Measurements from ENCODE around the gene VPS33B.
A peak's percentile ranks its signal among the peaks of the same experiment; 100 is the strongest.

The VPS33B gene

DNA sequence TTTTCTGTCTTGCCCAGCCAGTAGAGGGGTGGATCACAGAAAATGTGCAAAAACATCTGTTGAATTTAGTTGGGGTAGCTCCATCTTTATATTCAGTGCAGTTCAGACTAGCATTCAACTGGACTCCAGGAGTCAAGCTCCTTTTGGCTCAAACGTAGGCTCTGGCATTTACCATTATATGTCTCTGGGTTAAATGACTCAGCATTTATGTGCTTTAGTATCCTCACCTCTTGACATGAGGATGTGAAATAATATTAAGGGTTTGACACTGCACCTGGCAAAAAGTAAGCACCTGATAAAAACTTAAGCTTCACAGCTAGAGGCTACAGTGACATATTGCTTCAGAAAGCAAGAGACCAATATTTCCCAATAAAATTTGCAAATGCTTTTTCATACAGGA, 42.8 kb downstream of the VPS33B start:
- peaks cover 62% of the 10 kb centered on the region for H3K36me3 Mint-ChIP-seq (ENCODE audit: low read depth)
- no peaks in the 10 kb centered on the region for H3K9me3 Mint-ChIP-seq
- H3K27ac Mint-ChIP-seq, result no peak overlapping the region
- peaks cover 22% of the 10 kb centered on the region for H3K4me1 Mint-ChIP-seq (ENCODE audit: low read depth)
- H3K27me3 Mint-ChIP-seq (ENCODE audit: low read depth), result no peaks in the 10 kb centered on the region
- H3K4me3 Mint-ChIP-seq, result no peak overlapping the region

DNA sequence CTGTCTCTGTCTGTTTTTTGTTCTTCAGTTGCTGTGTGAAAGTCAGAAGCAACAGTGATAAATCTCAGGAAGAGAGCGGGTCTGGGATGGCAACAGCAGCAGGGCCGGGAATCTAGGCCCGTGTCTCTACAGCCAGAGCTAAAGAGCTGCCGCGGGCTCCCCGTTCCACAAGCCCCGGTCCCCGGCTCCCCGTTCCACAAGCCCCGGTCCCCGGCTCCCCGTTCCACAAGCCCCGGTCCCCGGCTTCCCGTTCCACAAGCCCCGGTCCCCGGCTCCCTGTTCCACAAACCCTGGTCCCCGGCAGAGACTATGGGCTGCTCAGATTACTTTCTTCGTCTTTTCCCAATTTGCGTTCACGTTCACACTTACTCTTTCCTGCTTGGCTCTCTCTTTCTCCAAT, 48.2 kb downstream of the VPS33B start:
- Mint-ChIP-seq H3K4me1 (ENCODE audit: low read depth) (peaks cover 2% of the 10 kb centered on the region), H3K4me3 (no peak overlapping the region), H3K27ac (no peak overlapping the region), H3K36me3 (ENCODE audit: low read depth) (peaks cover 52% of the 10 kb centered on the region), H3K27me3 (ENCODE audit: low read depth) (no peaks in the 10 kb centered on the region), H3K9me3 (no peaks in the 10 kb centered on the region)

DNA sequence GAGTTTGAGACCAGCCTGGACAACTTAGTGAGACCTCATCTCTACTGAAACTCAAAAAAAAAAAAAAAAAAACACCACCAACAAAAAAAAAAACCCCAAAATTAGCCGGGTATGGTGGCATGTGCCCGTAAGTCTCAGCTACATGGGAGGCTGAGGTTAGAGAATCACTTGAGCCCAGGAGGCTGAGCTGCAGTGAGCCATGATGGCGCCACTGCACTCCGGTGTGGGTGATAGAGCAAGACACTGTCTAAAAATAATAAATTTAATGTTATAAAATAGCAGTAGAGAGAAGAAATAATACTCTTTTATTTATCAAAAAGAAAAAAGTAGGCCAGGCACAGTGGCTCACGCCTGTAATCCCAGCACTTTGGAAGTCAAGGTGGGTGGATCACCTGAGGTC, 50.3 kb downstream of the VPS33B start:
- H3K36me3 Mint-ChIP-seq (ENCODE audit: low read depth), result peaks cover 56% of the 10 kb centered on the region
- no peak overlapping the region for H3K4me3 Mint-ChIP-seq
- H3K4me1 Mint-ChIP-seq (ENCODE audit: low read depth), result no peaks in the 10 kb centered on the region
- H3K27ac Mint-ChIP-seq, result no peak overlapping the region
- no peaks in the 10 kb centered on the region for H3K27me3 Mint-ChIP-seq (ENCODE audit: low read depth)
- H3K9me3 Mint-ChIP-seq, result no peaks in the 10 kb centered on the region

GRCh38 chr15:90970274-90970673, 52.1 kb downstream of the VPS33B start:
- H3K27ac Mint-ChIP-seq, result no peak overlapping the region
- H3K27me3 Mint-ChIP-seq (ENCODE audit: low read depth), result no peaks in the 10 kb centered on the region
- no peak overlapping the region for H3K4me3 Mint-ChIP-seq
- no peaks in the 10 kb centered on the region for H3K4me1 Mint-ChIP-seq (ENCODE audit: low read depth)
- peaks cover 58% of the 10 kb centered on the region for H3K36me3 Mint-ChIP-seq (ENCODE audit: low read depth)
- H3K9me3 Mint-ChIP-seq, result no peaks in the 10 kb centered on the region

DNA sequence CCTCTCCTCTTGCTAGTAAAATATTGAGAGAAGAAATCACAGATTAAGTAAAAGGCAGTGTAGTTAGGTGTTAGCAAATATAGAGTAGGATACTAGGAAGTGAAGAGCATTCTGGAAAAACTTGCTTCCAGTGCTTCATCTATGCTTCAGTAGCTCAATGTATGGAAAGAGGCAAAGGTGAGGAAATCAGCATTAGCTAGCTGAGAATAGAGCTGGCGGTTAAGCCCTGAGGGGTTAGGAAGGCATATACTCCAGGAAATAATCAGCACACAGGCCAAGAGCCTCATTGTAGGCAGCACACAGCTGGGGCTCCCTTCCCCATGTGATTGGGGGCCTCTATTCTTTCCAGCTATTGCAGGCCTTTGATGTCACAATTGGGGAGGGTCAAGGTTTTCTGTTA, 54.0 kb downstream of the VPS33B start:
- peak overlapping the region; percentile 62 for H3K27ac Mint-ChIP-seq
- H3K4me1 Mint-ChIP-seq (ENCODE audit: low read depth), result no peaks in the 10 kb centered on the region
- H3K9me3 Mint-ChIP-seq, result no peaks in the 10 kb centered on the region
- no peak overlapping the region for H3K4me3 Mint-ChIP-seq
- H3K36me3 Mint-ChIP-seq (ENCODE audit: low read depth), result peaks cover 49% of the 10 kb centered on the region
- H3K27me3 Mint-ChIP-seq (ENCODE audit: low read depth), result no peaks in the 10 kb centered on the region

- no peak overlapping the region for H3K4me3 Mint-ChIP-seq
- H3K9me3 Mint-ChIP-seq, result no peaks in the 10 kb centered on the region
- H3K27me3 Mint-ChIP-seq (ENCODE audit: low read depth), result no peaks in the 10 kb centered on the region
- H3K4me1 Mint-ChIP-seq (ENCODE audit: low read depth), result peaks cover under 1% of the 10 kb centered on the region
- no peak overlapping the region for H3K27ac Mint-ChIP-seq
- peaks cover 47% of the 10 kb centered on the region for H3K36me3 Mint-ChIP-seq (ENCODE audit: low read depth)
Measured at GRCh38 chr15:90967206-90967605, 55.2 kb downstream of the VPS33B start.

- Mint-ChIP-seq H3K9me3 (no peaks in the 10 kb centered on the region), H3K27ac (no peak overlapping the region), H3K4me3 (no peak overlapping the region), H3K27me3 (ENCODE audit: low read depth) (no peaks in the 10 kb centered on the region), H3K36me3 (ENCODE audit: low read depth) (peaks cover 52% of the 10 kb centered on the region), H3K4me1 (ENCODE audit: low read depth) (peaks cover 5% of the 10 kb centered on the region)
Measured at GRCh38 chr15:90966262-90966661, 56.1 kb downstream of the VPS33B start.

- H3K27me3 Mint-ChIP-seq (ENCODE audit: low read depth), result no peaks in the 10 kb centered on the region
- H3K4me1 Mint-ChIP-seq (ENCODE audit: low read depth), result peaks cover 14% of the 10 kb centered on the region
- no peaks in the 10 kb centered on the region for H3K9me3 Mint-ChIP-seq
- peaks cover 31% of the 10 kb centered on the region for H3K36me3 Mint-ChIP-seq (ENCODE audit: low read depth)
- H3K27ac Mint-ChIP-seq, result no peak overlapping the region
- no peak overlapping the region for H3K4me3 Mint-ChIP-seq
Measured at GRCh38 chr15:90962021-90962420, 60.4 kb downstream of the VPS33B start.

- Mint-ChIP-seq H3K27ac (no peak overlapping the region), H3K27me3 (ENCODE audit: low read depth) (no peaks in the 10 kb centered on the region), H3K36me3 (ENCODE audit: low read depth) (peaks cover 23% of the 10 kb centered on the region), H3K4me1 (ENCODE audit: low read depth) (peaks cover 17% of the 10 kb centered on the region), H3K4me3 (no peak overlapping the region), H3K9me3 (no peaks in the 10 kb centered on the region)
Measured at GRCh38 chr15:90960298-90961091, 61.9 kb downstream of the VPS33B start.

DNA sequence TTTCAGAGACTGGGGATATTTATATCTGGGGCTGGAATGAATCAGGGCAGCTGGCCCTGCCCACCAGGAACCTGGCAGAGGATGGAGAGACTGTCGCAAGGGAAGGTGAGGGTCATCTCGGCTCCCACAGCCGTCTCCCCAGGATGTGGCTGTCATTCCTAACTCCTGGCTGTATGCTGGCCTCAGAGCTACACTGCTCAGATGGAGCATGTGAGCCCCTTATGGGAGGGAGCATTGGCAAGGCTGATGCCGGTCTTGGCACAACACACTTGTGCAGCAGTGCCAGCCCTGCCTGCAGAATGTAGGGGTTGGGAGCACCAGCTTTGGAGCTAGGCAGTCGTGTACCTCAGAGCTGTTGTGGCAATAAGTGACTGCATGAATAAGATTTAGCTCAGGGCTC, 62.5 kb downstream of the VPS33B start:
- Mint-ChIP-seq H3K9me3 (no peaks in the 10 kb centered on the region), H3K36me3 (ENCODE audit: low read depth) (peaks cover 21% of the 10 kb centered on the region), H3K4me1 (ENCODE audit: low read depth) (peaks cover 17% of the 10 kb centered on the region), H3K4me3 (no peak overlapping the region), H3K27me3 (ENCODE audit: low read depth) (no peaks in the 10 kb centered on the region), H3K27ac (no peak overlapping the region)

- Mint-ChIP-seq H3K36me3 (ENCODE audit: low read depth) (peaks cover 21% of the 10 kb centered on the region), H3K4me3 (no peak overlapping the region), H3K27ac (no peak overlapping the region), H3K4me1 (ENCODE audit: low read depth) (peaks cover 17% of the 10 kb centered on the region), H3K27me3 (ENCODE audit: low read depth) (no peaks in the 10 kb centered on the region), H3K9me3 (no peaks in the 10 kb centered on the region)
Measured at GRCh38 chr15:90959028-90959595, 63.3 kb downstream of the VPS33B start.

GRCh38 chr15:90957791-90958190, 64.6 kb downstream of the VPS33B start:
- peaks cover 19% of the 10 kb centered on the region for H3K36me3 Mint-ChIP-seq (ENCODE audit: low read depth)
- H3K4me1 Mint-ChIP-seq (ENCODE audit: low read depth), result peaks cover 20% of the 10 kb centered on the region
- H3K27me3 Mint-ChIP-seq (ENCODE audit: low read depth), result no peaks in the 10 kb centered on the region
- H3K4me3 Mint-ChIP-seq, result peak overlapping the region; percentile 67
- H3K9me3 Mint-ChIP-seq, result no peaks in the 10 kb centered on the region
- no peak overlapping the region for H3K27ac Mint-ChIP-seq

DNA sequence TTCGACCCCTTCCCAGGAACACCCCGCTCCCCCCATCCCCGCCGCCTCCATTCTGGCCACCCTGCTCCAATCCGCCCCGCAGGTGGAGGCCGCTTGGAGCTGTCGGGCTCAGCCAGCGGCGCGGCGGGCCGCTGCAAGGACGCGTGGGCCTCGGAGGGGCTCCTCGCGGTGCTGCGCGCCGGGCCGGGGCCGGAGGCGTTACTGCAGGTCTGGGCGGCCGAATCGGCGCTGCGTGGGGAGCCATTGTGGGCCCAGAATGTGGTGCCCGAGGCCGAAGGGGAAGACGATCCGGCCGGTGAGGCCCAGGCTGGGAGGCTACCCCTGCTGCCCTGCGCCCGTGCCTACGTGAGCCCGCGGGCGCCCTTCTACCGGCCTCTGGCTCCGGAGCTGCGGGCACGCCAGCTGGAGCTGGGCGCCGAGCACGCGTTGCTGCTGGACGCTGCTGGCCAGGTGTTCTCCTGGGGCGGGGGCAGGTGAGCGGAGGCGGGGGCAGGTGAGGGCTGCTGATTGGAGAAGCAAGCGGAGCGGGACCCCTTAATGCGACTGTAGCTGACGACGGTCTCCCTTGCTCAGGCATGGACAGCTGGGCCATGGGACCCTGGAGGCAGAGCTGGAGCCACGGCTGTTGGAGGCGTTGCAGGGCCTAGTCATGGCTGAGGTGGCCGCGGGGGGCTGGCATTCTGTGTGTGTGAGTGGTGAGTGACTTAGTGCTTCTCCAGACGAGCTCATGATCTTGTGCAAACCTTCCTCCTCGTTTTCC, 65.2 kb downstream of the VPS33B start:
- peak overlapping the region; percentile 67 for H3K4me3 Mint-ChIP-seq
- H3K36me3 Mint-ChIP-seq (ENCODE audit: low read depth), result peaks cover 17% of the 10 kb centered on the region
- H3K9me3 Mint-ChIP-seq, result no peaks in the 10 kb centered on the region
- H3K27ac Mint-ChIP-seq, result no peak overlapping the region
- no peaks in the 10 kb centered on the region for H3K27me3 Mint-ChIP-seq (ENCODE audit: low read depth)
- peaks cover 20% of the 10 kb centered on the region for H3K4me1 Mint-ChIP-seq (ENCODE audit: low read depth)

GRCh38 chr15:90956274-90957030, 65.9 kb downstream of the VPS33B start:
- H3K4me1 Mint-ChIP-seq (ENCODE audit: low read depth), result peaks cover 15% of the 10 kb centered on the region
- no peaks in the 10 kb centered on the region for H3K27me3 Mint-ChIP-seq (ENCODE audit: low read depth)
- peak overlapping the region; percentile 77 for H3K27ac Mint-ChIP-seq
- H3K36me3 Mint-ChIP-seq (ENCODE audit: low read depth), result peaks cover 17% of the 10 kb centered on the region
- peak overlapping the region; percentile 84 for H3K4me3 Mint-ChIP-seq
- H3K9me3 Mint-ChIP-seq, result no peaks in the 10 kb centered on the region

Data from T-helper 1 cell treated with Interleukin-12 subunit alpha and Interleukin-12 subunit beta and Interleukin-4 antibody, amounts not matched to agents 30 μg/mL and 1 μg/mL, for 36 hours (primary cell).